HG03378 (cell line): Measurements from ENCODE around the gene LRRC3C.
"Not testable (repeated sequence)": the region's sequence is repeated elsewhere in the genome, so short reads cannot be mapped to it uniquely, and the experiment has no call there.

Experiments
- ATAC-seq: cut with Tn5 transposase; IDR thresholded peaks from one replicate; pipeline ENCODE4 v1.9.1; 2021; ENCODE audit warnings: mild to moderate bottlenecking, moderate library complexity; ENCODE audit not compliant: unreplicated experiment

Gene LRRC3C

GRCh38 chr17:39946551-39947330 lies 19.2 kb downstream of the LRRC3C start:
- ATAC-seq: no peak

GRCh38 chr17:39948489-39948828 lies 20.9 kb downstream of the LRRC3C start:
- not testable (repeated sequence) for ATAC-seq

- ATAC-seq: no peak
Observed at GRCh38 chr17:39949028-39949427, 21.5 kb downstream of the LRRC3C start.

GRCh38 chr17:39950871-39951348 lies 23.4 kb downstream of the LRRC3C start:
- ATAC-seq: no peak

GRCh38 chr17:39951924-39952679 lies 24.6 kb downstream of the LRRC3C start:
- ATAC-seq: peak; percentile 30

GRCh38 chr17:39952680-39953470 lies 25.3 kb downstream of the LRRC3C start:
- peak; percentile 53 for ATAC-seq

- ATAC-seq: no peak
Observed at GRCh38 chr17:39953471-39953888, 25.9 kb downstream of the LRRC3C start.

- no peak for ATAC-seq
Observed at GRCh38 chr17:39954876-39955275, 27.3 kb downstream of the LRRC3C start.

GRCh38 chr17:39955726-39956225 lies 28.2 kb downstream of the LRRC3C start:
- ATAC-seq: no peak

- no peak for ATAC-seq
Observed at GRCh38 chr17:39960524-39961041, 33.1 kb downstream of the LRRC3C start.

GRCh38 chr17:39962642-39963220 lies 35.2 kb downstream of the LRRC3C start, which contains the start of gene GSDMA:
GSDMA (plus strand) TSS chr17:39963004; CDS start chr17:39965688, 2,684 bp downstream.
- no peak for ATAC-seq

GRCh38 chr17:39963829-39964228 lies 36.3 kb downstream of the LRRC3C start:
- ATAC-seq: no peak

GRCh38 chr17:39965017-39965699 lies 37.6 kb downstream of the LRRC3C start:
- ATAC-seq: no peak

GRCh38 chr17:39966771-39967170 lies 39.2 kb downstream of the LRRC3C start:
- ATAC-seq: no peak

- no peak for ATAC-seq
Observed at GRCh38 chr17:39968761-39969160, 41.2 kb downstream of the LRRC3C start.

GRCh38 chr17:39969375-39969774 lies 41.8 kb downstream of the LRRC3C start:
- no peak for ATAC-seq

GRCh38 chr17:39970157-39970692 lies 42.7 kb downstream of the LRRC3C start:
- ATAC-seq: no peak

- ATAC-seq: no peak
Observed at GRCh38 chr17:39971076-39971603, 43.6 kb downstream of the LRRC3C start.

- no peak for ATAC-seq
Observed at GRCh38 chr17:39972271-39972670, 44.7 kb downstream of the LRRC3C start.
